ENCODE results near the gene ZCCHC24. TPM values are rescaled to one million over a fixed set of nuclear protein-coding genes. Genes with fewer than 3 reads are reported as not detected.

Gene ZCCHC24
- total and polyA plus RNA-seq, 2 donors (not counting 1 experiment from before 2014, with no cell fraction given), result 33.2 to 44.4 TPM

GRCh38 chr10:79378383-79378646 lies 67.1 kb downstream of the ZCCHC24 start:
- H3K36me3 ChIP-seq (ENCODE audit: control insufficient read depth, insufficient read depth, low read length), result no peaks in the 10 kb centered on the region
- no peak overlapping the region for H3K27ac ChIP-seq (ENCODE audit: insufficient read depth, low read length)
- no peak for TF ChIP-seq EZH2 (IDR thresholded peaks at IDR 0.05; ENCODE audit: low read length, missing control alignments)
- TF ChIP-seq CTCF (conservative IDR thresholded peaks at IDR 0.05 in 1 of 2, IDR thresholded peaks at IDR 0.05 in 1 of 2; ENCODE audit: low read depth in 1 of 2, low read length in 2 of 2), result no peak
- H3K9ac ChIP-seq (ENCODE audit: insufficient read depth, low read length), result no peak overlapping the region
- H2AFZ ChIP-seq (ENCODE audit: low read length), result no peak overlapping the region
- no peaks in the 10 kb centered on the region for H3K9me3 ChIP-seq (ENCODE audit: control insufficient read depth, insufficient read depth, low read depth, low read length)
- H3K4me3 ChIP-seq (replicated peaks in 1 of 4; ENCODE audit: control extremely low read depth in 1 of 4, insufficient read depth in 1 of 4, low read depth in 3 of 4, low read length in 4 of 4), result no peak overlapping the region
- peaks cover 38% of the 10 kb centered on the region for H3K4me1 ChIP-seq (ENCODE audit: control insufficient read depth, extremely low read depth, insufficient read depth, low read length)
- H4K20me1 ChIP-seq (ENCODE audit: control insufficient read depth, extremely low read depth, insufficient read depth, low read length), result no peaks in the 10 kb centered on the region
- no peaks in the 10 kb centered on the region for H3K79me2 ChIP-seq (ENCODE audit: control insufficient read depth, insufficient read depth, low read length)
- no peak overlapping the region for H3K4me2 ChIP-seq (ENCODE audit: extremely low read depth, insufficient read depth, low read length)
- no peaks in the 10 kb centered on the region for H3K27me3 ChIP-seq (ENCODE audit: control insufficient read depth, insufficient read depth, low read length)
- no peak for DNase-seq (ENCODE audit: low read depth in 2 of 2)

- no peak for DNase-seq (ENCODE audit: low read depth in 2 of 2)
- no peak overlapping the region for H3K27ac ChIP-seq (ENCODE audit: insufficient read depth, low read length)
- H3K9me3 ChIP-seq (ENCODE audit: control insufficient read depth, insufficient read depth, low read depth, low read length), result no peaks in the 10 kb centered on the region
- H3K36me3 ChIP-seq (ENCODE audit: control insufficient read depth, insufficient read depth, low read length), result no peaks in the 10 kb centered on the region
- H3K79me2 ChIP-seq (ENCODE audit: control insufficient read depth, insufficient read depth, low read length), result no peaks in the 10 kb centered on the region
- H3K4me3 ChIP-seq (replicated peaks in 1 of 4; ENCODE audit: control extremely low read depth in 1 of 4, insufficient read depth in 1 of 4, low read depth in 3 of 4, low read length in 4 of 4), result no peak overlapping the region
- TF ChIP-seq CTCF (conservative IDR thresholded peaks at IDR 0.05 in 1 of 2, IDR thresholded peaks at IDR 0.05 in 1 of 2; ENCODE audit: low read depth in 1 of 2, low read length in 2 of 2) (no peak), EZH2 (IDR thresholded peaks at IDR 0.05; ENCODE audit: low read length, missing control alignments) (no peak)
- no peak overlapping the region for H3K4me2 ChIP-seq (ENCODE audit: extremely low read depth, insufficient read depth, low read length)
- H3K27me3 ChIP-seq (ENCODE audit: control insufficient read depth, insufficient read depth, low read length), result no peaks in the 10 kb centered on the region
- peaks cover 37% of the 10 kb centered on the region for H3K4me1 ChIP-seq (ENCODE audit: control insufficient read depth, extremely low read depth, insufficient read depth, low read length)
- no peak overlapping the region for H2AFZ ChIP-seq (ENCODE audit: low read length)
- no peak overlapping the region for H3K9ac ChIP-seq (ENCODE audit: insufficient read depth, low read length)
- no peaks in the 10 kb centered on the region for H4K20me1 ChIP-seq (ENCODE audit: control insufficient read depth, extremely low read depth, insufficient read depth, low read length)
Measured at GRCh38 chr10:79377557-79378382, 67.7 kb downstream of the ZCCHC24 start.

GRCh38 chr10:79376751-79377556 lies 68.5 kb downstream of the ZCCHC24 start:
- no peak overlapping the region for H3K27ac ChIP-seq (ENCODE audit: insufficient read depth, low read length)
- no peaks in the 10 kb centered on the region for H3K27me3 ChIP-seq (ENCODE audit: control insufficient read depth, insufficient read depth, low read length)
- no peaks in the 10 kb centered on the region for H3K79me2 ChIP-seq (ENCODE audit: control insufficient read depth, insufficient read depth, low read length)
- H3K4me3 ChIP-seq (replicated peaks in 1 of 4; ENCODE audit: control extremely low read depth in 1 of 4, insufficient read depth in 1 of 4, low read depth in 3 of 4, low read length in 4 of 4), result no peak overlapping the region
- H2AFZ ChIP-seq (ENCODE audit: low read length), result no peak overlapping the region
- H3K4me1 ChIP-seq (ENCODE audit: control insufficient read depth, extremely low read depth, insufficient read depth, low read length), result peaks cover 30% of the 10 kb centered on the region
- H3K36me3 ChIP-seq (ENCODE audit: control insufficient read depth, insufficient read depth, low read length), result no peaks in the 10 kb centered on the region
- H3K4me2 ChIP-seq (ENCODE audit: extremely low read depth, insufficient read depth, low read length), result no peak overlapping the region
- TF ChIP-seq CTCF (conservative IDR thresholded peaks at IDR 0.05 in 1 of 2, IDR thresholded peaks at IDR 0.05 in 1 of 2; ENCODE audit: low read depth in 1 of 2, low read length in 2 of 2) (no peak), EZH2 (IDR thresholded peaks at IDR 0.05; ENCODE audit: low read length, missing control alignments) (no peak)
- H3K9me3 ChIP-seq (ENCODE audit: control insufficient read depth, insufficient read depth, low read depth, low read length), result no peaks in the 10 kb centered on the region
- no peak overlapping the region for H3K9ac ChIP-seq (ENCODE audit: insufficient read depth, low read length)
- DNase-seq (ENCODE audit: low read depth in 2 of 2), result no peak
- H4K20me1 ChIP-seq (ENCODE audit: control insufficient read depth, extremely low read depth, insufficient read depth, low read length), result no peaks in the 10 kb centered on the region

Data from fibroblast of lung (primary cell).